VCaP (cell line): ENCODE measurements around the gene ERC2.

Experiments
- H3K27ac ChIP-seq: fragments of 450-650 bp; 2 replicates; pipeline ENCODE4 v1.5.1; 2017
- CTCF ChIP-seq: fragments of 450-650 bp; conservative IDR thresholded peaks from 2 replicates; pipeline ENCODE4 v1.5.1; 2017; ENCODE audit warnings: mild to moderate bottlenecking, moderate library complexity

The ERC2 gene

GRCh38 chr3:55584716-55585368, 883.4 kb downstream of the ERC2 start:
- no peak overlapping the region for H3K27ac ChIP-seq
- no peak for TF ChIP-seq CTCF

GRCh38 chr3:55584030-55584429, 884.2 kb downstream of the ERC2 start:
- H3K27ac ChIP-seq = no peak overlapping the region

GRCh38 chr3:55583475-55583874, 884.8 kb downstream of the ERC2 start:
- no peak for TF ChIP-seq CTCF
- no peak overlapping the region for H3K27ac ChIP-seq

More at GRCh38 chr3:55584030-55584429, 884.2 kb downstream of the ERC2 start:
- no peak for TF ChIP-seq CTCF

GRCh38 chr3:55579496-55579895, 888.8 kb downstream of the ERC2 start:
- no peak overlapping the region for H3K27ac ChIP-seq
- TF ChIP-seq CTCF = no peak

- TF ChIP-seq CTCF = no peak
- no peak overlapping the region for H3K27ac ChIP-seq
Observed at GRCh38 chr3:55576621-55577388, 891.5 kb downstream of the ERC2 start.

- TF ChIP-seq CTCF = no peak
Observed at GRCh38 chr3:55574671-55575070, 893.6 kb downstream of the ERC2 start.

GRCh38 chr3:55572816-55573215, 895.5 kb downstream of the ERC2 start:
- H3K27ac ChIP-seq = no peak overlapping the region
- no peak for TF ChIP-seq CTCF

More at GRCh38 chr3:55574671-55575070, 893.6 kb downstream of the ERC2 start:
- H3K27ac ChIP-seq = no peak overlapping the region
